Stimulated activated CD8-positive, alpha-beta memory T cell treated with anti-CD3 and anti-CD28 coated beads, Interleukin-4, amount 100 ng/mL, for 24 hours (primary cell): ENCODE measurements around the gene ARHGAP21.
A peak's percentile ranks its signal among the peaks of the same experiment; 100 is the strongest.

ENCODE experiments used
- DNase-seq: peaks from one replicate; pipeline ENCODE4 v3.0.0-alpha.2; 2020; ENCODE audit warnings: low read depth

Gene ARHGAP21

DNA sequence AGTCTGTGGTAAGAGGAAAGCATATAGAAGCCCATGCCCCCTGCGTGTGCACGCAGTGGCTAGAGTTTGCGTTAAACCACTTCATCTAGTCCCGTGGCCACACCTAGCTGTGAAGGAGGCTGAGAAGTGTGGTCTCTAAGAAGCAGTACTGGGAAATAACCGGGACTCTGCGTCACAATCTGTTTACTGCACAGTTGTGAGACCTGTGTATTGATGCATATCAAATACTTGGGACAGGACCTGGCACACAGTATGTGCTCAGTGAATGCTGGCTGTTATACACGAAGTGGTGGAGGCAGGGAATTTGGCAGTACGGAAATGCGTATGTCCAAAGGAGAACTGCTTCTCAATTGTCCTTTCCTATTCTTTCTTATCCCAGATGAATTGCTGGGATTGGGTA is 149.5 kb downstream of the ARHGAP21 start:
- no peak for DNase-seq

DNA sequence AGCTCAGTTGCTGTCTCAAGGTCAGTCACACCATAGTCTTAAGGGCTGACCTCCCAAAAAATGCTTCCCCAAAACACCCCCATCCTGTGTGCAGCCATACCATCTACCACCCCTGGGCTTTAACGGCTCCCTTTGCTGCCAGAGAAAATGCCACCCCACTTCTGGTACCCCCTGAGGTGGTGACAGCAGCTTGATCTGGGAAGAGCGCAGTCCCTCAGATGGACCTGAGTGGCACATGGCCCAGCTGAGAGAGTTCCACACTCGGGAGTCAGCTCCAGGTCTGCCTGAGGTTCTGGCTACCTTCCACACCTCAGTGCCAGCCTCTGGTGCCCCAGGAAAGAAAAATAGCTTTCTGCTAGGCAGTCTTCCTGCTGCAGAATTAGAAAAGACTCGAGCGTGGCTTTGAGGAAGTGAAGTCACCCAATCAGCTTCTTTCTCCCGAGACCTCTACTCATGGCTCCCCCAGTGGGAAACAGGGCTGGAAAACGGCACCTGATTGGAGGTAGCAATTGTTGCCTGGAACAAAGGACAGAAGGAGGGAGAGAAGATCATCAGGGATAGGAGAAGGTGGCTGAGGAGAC is 151.7 kb downstream of the ARHGAP21 start:
- no peak for DNase-seq

DNA sequence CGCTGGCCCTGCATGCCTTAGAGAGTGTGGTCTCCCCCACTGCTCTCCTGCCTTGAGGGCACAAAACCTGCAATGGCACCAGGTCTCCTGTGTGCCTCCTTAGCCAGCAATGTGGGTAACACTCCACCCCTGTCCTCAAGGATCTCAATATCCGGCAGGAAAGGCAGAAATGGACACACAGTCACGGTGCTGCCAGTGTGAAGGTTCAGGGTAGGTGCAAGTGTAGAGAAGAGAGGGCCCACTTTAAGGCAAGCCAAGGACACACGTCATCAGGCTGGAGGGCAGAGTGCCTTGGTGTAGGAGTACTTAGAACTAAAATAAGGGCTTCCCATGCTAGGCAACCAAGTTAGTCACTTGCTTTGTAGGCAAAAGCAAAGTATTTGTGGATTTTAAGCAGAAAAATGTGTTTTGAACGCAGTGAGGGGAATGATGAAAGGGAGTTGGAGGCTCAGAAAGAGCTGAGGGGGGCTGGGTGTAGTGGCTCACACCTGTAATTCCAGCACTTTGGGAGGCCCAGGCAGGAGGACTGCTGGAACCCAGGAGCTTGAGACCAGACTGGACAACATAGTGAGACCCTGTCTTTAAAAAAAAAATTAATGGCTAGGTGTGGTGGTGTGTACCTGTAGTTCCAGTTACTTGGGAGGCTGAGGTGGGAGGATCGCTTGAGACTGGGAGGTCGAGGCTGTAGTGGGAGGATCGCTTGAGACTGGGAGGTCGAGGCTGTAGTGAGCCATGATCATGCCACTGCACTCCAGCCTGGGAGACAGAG is 152.8 kb downstream of the ARHGAP21 start:
- no peak for DNase-seq

DNA sequence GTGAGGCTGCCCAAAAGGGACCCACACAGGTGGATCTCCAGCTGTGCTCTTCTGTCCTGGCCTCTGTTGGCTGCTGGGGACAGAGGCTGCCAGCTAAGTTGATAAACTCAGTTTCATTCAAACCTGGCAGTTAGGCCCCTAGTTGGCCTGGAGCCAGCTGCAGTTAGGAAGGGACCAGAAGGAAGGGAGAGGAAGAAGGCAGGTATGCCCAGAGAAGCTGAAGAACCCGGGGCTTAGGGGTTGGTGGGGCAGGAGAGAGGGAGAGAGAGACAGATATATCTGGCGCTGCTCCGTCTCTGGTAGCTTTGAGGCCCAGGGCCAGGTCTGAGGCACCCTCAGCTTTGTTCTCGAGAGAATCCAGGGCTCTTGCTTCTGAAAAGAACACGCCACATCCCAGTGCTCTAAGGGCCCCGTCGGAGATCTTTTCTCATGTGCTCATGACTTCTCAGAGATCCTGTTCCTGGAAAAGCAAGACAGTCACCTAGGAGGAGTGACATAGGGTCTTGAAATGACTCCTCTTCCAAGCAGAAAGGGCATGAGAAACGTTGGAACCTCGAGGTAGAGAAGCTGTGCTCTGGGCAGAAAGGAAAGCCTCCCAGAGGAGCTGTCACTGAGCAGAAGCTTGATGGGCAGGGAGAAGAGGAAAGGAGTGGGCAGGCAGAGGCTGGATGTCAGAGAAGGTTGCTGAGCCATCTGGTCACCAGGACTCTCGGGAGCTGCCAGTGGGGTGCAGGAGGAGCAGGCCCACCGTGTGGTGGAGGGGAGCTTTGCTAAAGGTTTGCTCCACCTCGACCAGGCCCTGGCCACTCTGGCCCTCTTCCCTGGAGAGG is 153.6 kb downstream of the ARHGAP21 start:
- no peak for DNase-seq

DNA sequence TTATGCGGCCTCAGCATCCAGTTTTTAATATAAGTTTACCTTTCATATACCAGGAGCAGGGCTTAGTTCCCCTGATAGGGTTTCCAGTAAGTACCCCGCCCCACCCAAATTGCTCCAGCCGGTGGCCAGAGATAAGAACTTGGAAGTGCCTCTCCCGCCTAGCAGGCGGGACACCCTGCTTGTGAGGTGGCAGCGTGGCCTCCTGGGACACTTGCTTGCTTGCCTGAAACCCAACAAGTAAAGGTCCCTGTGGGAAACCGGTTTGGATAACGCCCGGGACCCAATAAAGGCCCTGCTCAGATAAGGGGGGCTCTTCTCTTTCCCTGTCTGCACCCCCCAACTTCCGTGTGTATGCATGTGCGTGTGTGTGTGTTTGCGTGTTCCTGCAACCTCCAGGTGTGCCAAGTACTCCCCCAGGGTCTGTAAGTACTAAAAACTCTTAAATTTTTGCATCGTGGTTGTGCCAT is 154.3 kb downstream of the ARHGAP21 start:
- no peak for DNase-seq

DNA sequence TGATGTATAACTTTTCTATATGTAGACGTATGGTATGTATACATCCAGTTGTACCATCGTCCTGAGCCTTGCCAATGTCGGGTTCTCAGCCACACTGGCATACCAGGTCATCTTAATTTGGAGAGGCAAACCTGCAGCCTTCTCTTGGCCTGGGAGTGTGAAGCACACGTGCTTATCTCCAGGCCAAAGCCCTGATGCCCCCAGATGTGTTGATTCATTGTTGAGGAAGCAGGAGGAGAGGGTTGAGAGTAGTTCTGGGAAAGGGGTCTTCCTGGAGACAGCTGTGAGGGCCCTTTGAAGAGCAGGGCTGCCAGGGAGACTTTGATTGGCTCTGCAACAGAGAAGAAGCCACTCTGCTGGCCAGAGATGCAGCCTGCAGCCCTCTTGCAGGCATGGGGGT is 155.6 kb downstream of the ARHGAP21 start:
- DNase-seq = no peak

DNA sequence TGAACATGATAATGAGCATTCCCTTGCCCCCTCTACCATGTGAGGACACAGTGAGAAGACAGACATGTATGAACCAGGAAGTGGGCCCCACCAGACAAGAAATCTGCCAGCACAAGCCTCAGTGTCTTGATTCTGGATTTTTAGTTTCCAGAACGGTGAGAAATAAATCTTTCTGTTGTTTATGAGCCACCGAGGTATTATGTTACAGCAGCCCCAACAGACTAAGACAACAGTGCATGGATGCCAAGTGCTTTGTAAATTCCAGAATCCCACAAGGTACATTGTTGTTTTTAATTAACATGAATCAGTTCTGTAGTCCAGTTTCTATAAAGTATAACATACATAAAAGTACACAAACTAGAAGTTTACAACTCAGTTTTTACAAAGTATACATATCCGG is 162.2 kb downstream of the ARHGAP21 start:
- no peak for DNase-seq

DNA sequence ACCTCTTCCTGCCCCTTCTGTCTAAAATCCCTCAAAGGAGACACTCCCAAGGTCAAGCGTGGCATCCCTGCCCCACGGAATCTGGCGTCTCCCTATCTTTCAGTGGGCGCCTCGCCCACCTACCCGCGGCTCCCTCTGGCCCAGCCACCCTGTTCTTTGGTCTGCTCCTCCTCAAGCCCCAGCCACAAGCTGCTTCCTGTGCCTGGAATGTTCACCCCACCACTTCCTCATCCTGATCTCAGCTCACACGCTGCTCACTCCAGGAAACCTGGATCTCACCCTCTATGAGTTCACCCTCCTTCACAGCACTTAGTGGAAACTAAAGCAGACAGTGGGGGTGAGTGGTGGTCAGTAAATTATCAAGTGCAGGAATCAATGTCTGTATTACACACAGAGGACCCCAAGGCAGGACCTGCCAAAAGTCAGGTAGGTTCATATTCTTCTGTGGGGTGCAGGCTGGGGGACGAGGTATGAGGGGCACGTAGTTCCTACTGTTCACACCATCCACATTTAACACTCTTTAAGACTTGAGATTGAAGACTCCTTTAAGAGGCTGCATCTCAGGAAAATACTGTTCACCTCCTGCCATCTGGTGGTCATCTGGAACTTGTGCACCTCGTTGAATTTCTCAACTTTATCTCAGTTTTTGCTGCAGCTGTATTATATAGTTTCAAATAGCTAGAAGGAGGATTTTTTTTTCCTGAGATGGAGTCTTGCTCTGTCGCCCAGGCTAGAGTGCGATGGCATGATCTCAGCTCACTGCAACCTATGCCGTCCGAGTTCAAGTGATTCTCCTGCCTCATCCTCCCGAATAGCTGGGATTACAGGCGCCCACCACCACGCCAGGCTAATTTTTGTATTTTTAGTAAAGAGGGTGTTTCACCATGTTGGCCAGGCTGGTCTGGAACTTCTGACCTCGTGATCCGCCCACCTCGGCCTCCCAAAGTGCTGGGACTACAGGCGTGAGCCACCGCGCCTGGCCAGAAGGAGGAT is 166.6 kb downstream of the ARHGAP21 start:
- DNase-seq = no peak

DNA sequence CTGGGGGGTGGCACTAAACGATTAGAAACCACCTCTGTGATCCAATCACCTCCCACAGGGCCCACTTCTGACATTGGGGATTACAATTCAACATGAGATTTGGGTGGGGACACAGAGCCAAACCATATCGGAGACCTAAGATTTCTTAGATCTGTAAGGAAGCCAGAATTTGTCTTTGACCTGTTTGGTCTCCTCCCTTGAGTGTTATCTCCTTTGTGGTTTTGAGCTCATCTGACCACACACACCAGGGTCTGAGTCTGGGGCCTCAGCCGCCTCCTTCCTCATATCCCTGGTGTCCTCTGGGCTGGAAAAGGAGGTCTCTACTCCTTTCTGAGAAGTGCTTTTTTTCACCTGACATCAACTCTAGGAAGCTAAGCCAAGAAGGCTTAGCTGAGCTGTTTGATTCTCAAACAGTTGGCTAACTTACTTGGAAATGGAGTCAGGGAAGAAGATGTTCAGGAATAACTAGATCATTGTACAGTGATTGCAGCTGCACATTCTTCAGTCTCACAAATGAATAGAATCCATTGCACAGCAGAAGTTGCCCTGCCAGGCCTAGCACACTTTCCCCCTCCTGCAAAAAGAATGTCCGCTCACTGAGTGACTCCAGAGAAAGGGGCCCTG is 167.4 kb downstream of the ARHGAP21 start:
- DNase-seq = no peak

DNA sequence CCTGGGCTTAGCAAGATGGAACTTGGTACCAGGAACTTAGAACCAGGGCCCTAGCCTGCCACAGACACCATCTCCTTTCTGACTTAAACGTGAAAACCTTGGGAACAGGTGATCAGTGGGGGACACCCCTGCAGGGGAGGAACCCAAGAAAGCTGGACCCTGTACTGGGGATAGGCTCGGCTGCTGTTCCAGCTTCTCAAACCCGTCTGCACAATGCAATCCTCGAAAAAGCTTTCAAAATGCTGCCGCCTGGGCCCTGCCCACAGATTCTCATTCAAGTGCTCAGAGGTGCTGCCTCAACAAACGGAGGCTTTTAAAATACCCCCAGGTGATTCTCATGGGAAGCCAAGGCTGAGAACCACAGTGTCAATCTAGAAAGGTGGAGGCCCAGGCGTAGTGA is 169.7 kb downstream of the ARHGAP21 start:
- no peak for DNase-seq

DNA sequence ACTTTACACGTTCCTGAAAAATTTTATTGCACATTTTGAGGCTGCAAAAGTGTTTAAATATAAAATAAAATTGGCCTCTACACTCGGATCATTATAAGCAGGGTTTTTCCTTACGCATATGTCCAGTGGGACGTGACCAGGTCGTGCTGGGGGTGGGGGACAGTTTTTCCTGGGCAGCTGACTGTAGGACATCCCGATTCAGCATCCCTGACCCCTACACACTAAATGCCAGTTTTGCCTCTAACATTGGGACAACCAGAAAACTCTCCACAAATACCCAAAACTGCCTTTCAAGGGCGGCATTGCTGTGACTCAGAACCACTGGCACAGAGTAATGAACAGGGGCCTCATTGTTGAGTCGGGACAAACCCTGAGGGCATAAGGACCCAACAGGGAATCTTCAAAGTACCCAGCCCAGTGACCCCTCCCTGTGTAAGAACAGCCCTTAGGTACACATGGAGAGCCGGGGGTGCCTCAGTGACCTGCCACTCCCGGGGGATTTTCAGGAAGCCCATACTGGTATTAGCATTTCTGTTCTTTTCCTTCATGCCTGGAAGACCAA is 170.6 kb downstream of the ARHGAP21 start:
- no peak for DNase-seq

DNA sequence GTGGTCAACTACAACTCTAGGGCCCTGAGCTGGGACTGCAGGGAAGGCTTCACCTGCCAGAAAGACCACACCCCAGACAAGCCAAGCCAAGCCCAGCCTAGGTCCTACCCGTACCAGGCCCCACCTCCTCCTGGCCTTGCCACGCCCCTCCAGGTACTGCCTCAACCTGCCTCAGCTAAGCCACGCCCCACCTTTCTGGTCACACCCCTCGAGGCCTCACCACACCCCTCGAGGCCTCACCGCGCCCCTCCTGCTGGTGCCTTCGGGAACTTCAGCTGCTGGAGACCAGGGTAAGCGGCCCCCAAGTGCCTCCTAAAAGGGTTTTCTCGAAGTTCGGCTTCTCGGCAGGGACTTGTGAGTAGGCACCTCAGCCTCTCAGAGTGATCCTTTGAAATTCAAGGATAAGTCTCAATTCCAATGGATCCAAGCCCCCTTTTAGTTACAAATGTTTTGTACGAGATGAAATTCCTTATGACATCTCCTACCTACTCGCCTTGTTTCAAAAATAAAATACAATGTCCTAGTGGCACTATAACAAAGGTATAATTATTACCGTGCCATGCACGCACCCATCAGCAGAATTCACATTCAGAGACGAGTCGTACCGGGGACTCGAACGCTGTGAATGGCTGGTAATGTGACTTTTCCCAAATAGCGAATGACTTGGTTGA is 171.2 kb downstream of the ARHGAP21 start:
- peak; percentile 7 for DNase-seq

DNA sequence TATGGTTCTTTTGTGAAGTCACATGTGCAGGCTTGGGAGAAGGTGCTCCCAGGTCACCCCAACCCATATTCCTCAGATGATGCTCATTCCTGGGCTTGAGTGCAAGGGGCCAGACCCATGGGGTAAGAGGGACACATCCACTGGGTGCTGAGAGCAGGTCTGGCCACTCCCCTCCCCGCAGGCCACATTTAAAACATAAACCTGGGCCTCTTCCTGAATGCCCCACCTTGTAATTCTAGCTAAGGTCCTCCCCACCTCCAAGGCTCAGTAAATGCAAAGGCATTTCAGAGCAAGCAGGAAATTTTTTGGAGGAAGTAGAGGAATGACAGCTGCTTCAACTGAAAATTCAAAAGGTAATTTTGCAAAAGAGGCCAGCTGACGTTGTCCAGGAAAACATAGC is 172.5 kb downstream of the ARHGAP21 start:
- DNase-seq = no peak

DNA sequence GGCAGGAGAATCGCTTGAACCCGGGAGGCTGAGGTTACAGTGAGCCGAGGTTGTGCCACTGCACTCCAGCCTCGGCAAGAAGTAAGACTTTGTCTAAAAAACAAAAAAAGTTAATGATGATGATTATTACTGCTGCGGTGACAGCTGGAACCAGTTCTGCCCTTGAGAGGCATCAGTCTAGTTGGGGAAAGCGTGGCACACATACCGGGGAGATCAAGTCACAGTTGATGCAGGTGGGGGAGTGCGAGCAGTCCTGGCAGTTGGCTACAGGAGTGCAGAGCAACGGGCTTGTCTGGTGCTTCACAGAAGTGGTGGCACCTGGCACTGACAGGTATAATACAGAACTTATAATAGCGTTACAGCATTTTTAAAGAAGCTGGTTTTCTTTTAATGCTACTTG is 173.0 kb downstream of the ARHGAP21 start:
- no peak for DNase-seq

DNA sequence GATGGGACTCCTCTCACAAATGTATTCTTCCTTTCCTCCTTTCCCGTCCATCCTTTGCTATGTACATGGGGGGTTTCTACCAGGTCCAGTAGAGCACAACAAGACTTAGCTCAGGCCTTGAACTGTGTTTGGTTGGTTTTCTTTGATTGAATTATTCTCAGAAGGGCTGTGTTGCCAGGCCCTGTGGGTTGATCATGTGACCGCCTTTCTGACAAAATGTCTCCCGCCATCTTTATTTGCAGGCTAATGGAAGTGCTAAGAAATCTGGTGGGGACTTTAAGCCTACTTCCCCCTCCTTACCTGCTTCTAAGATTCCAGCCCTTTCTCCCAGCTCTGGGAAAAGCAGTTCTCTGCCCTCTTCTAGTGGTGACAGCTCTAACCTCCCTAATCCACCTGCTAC is 178.1 kb downstream of the ARHGAP21 start:
- no peak for DNase-seq

DNA sequence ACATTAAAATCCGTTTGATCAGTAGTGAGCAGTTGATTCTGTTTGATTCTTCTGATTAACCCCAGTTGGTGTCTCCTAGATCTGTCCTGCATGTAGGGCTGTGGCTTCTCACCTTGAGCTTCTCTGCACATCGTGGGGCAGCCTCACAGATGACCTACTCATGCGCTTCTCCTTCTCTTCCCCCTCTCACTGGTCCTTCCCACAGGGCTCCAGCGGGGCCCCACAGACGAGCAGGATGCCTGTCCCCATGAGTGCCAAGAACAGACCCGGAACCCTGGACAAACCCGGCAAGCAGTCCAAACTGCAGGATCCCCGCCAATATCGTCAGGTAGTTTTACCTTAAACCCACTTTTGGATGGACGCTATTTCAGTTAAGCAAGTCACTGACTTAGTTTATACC is 178.9 kb downstream of the ARHGAP21 start:
- DNase-seq = no peak

DNA sequence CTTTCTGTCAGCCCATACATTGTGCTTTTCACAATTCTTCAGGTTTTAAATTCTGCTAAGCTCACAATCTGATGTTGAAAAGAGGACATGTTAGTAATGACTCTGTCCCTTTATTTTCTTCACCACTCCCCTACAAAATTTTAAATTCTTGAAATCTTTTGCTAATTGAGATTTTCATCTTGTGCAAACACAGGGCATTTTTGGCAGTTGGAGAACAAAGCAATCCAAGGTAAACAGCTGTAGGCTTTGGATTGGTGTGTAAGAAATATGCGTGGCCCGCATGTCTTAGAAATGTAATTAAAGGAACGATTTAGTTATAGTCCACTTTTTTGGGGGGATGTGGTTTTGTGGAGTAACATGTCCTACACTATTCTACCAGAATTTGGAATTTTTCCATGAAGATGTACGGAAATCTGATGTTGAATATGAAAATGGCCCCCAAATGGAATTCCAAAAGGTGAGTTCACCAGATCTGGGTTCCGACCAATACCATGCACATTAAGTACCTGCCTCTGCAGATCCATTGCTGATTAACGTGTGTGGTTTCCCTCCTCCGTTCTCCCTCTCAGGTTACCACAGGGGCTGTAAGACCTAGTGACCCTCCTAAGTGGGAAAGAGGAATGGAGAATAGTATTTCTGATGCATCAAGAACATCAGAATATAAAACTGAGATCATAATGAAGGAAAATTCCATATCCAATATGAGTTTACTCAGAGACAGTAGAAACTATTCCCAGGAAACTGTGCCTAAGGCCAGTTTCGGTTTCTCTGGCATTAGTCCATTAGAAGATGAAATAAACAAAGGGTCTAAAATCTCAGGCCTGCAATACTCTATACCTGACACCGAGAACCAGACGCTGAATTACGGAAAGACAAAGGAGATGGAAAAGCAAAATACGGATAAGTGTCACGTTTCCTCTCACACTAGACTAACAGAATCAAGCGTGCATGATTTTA is 181.1 kb downstream of the ARHGAP21 start:
- no peak for DNase-seq

DNA sequence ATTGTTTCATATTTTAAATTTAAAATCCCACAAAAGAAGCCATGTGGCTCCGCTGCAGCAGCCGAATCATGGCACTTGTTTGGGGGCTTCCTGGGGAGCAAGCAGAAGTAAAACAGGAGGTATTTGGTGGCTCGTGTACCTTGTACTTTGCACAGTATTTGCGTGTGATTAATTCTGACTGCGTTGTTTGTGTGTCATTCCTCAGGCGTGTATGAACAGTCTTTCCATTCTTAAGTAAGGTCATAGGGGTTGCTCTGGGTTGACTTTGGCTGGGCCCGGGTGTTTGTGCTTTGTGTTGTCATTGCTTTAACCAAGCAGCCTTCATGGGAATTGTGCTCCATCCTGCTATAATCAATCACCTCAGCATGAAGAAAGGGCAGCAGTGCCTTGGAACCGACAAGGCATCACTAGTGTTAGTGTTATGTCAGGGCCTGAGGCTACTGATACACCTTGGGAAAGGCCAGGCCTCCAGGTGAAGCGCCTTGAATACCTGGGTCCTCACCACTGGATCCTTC is 182.4 kb downstream of the ARHGAP21 start:
- no peak for DNase-seq

DNA sequence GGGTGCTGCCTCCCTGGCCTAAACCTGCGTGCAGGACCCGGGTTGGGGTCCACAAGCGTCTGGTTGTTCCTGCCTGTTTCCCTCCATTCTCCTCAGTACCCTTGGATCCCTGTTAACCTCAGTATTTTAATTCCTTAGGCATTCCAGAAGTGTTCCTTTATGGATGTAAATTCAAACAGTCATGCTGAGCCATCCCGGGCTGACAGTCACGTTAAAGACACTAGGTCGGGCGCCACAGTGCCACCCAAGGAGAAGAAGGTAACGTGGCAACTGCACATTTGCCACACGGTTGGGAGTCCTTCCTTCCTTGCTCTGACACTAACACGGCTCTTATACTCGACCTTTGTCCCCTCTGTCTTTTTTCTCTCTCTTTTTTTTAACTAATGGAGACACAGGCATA is 187.1 kb downstream of the ARHGAP21 start:
- no peak for DNase-seq
